Stimulated activated naive CD4-positive, alpha-beta T cell treated with Interleukin-2 at 50 U/mL for 16 hours (primary cell): ENCODE data around the gene TMED8.
A peak's percentile ranks its signal among the peaks of the same experiment; 100 is the strongest.
"Not testable (repeated sequence)": the region's sequence is repeated elsewhere in the genome, so short reads cannot be mapped to it uniquely, and the experiment has no call there.

Experiments
- DNase-seq: peaks from one replicate; lab custom pipeline; 2025; lab: John Stamatoyannopoulos, UW

TMED8 gene

GRCh38 chr14:77322250-77322902, 54.5 kb downstream of the TMED8 start:
- DNase-seq: no peak

DNA sequence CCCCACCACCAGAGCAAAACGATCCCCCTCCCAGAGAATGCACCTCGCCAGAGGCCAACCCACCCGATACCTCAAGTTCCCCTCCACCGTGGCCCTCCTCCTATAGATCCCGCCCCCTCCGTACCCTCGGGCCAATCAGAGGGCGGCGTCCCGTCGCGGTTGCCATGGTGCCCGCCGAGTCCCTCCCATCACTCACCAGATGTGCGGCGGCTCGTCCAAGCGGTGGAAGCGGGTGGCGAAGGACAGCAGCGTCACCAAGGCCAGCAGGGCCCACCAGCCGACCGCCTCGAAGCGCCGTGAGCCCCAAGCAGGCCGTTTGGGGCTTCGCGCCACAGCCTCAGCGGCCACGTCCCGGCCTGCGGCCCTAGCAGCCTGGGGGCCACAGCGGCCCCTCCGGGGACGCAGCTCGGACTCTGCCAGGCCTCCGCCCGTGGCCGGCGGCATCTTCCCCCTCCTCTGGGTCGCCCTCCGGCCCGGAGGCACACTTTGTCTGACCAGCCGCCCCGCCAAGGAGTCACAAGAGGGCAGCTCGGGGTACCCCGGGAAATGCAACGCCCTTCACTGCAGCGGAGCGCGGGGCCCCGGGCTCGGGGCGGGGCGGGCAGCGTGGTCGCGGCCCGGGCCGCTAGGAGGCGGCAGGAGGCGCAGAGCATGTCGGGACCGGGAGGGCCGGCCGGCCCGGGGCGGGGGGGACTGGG, 56.5 kb downstream of the TMED8 start, which contains the start of gene POMT2:
Gene POMT2, minus strand, starts transcription at position 646 of the 698 bp plus-strand sequence. Its CDS starts 202 bp downstream, at position 444.
- DNase-seq: peak; percentile 88

DNA sequence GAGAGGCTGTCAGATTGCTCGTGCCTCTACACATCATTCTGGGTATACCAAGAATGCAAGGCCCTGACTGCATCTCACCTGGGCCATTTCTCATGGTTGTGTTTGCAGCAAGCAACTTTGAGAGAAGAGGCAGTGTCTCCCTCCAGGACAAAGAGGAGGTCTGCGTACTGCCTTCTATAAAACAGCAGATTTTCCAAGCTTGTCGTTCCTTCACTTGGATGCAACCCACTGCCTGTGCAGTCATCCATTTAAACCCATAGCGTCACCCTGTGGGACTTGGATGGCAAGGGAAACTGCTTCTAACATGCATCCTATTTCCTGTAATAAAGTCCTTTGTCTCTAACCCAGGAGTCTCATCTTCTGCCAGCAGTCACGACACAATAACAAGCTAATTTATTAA, 57.5 kb downstream of the TMED8 start:
- DNase-seq: no peak

DNA sequence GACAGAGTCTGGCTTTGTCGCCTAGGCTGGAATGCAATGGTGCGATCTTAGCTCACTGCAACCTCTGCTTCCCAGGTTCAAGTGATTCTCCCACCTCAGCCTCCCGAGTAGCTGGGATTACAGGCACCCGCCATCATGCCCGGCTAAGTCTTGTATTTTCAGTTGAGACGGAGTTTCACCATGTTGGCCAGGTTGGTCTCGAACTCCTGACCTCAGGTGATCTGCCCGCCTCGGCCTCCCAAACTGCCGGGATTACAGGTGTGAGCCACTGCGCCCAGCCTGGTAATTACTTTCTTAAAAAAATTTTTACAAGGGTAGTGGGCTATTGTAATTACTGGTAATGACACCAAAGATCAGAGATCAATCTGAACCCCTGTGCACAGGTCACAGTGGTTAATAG, 58.1 kb downstream of the TMED8 start:
- DNase-seq: not testable (repeated sequence)

- no peak for DNase-seq
Observed at GRCh38 chr14:77318006-77318553, 58.8 kb downstream of the TMED8 start.

- DNase-seq: no peak
Observed at GRCh38 chr14:77316872-77317301, 60.0 kb downstream of the TMED8 start.

GRCh38 chr14:77316195-77316505, 60.7 kb downstream of the TMED8 start:
- no peak for DNase-seq

DNA sequence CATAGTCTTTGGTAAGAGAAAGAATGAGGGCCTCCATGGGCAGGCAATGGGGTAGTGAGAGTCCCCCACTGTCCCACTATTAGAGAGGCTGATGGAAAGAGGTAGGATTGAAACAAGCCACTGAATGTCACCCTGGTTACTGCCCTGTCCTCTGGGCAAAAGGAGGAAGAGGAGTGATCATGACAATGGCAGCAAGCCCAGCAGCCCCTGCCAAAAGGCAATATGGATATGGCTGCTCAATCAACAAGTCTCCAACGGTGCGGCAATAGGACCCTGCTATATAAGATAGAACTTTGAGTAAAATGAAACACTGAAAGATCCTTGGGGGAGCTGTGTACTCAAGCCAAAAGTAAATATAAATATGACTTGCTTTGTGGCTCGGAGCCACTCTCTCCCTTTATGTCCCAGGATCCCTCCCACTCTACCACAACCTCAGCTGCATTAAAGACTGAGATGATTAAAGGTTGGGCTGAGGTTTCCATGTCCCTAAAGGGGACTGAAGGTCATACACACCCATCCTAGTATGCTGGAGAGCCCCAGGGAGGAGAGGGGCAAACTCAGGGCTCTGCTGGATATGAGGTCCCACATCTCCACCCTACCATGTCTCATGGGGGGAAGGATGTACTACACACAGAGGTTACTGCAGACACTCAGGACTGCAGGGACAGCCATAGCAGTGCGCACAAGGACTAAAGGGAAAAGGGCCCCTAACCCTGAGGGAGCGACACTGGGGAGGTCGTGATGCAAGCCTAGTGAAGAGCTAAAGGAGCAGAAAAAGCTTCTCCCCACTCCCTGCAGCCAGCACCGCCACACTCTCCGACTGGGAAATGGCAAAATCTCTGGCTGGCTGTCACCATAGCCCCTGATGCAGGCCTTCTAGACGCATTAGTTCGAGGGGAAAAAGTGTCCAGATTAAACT, 62.1 kb downstream of the TMED8 start:
- DNase-seq: no peak

GRCh38 chr14:77314043-77314442, 62.9 kb downstream of the TMED8 start:
- DNase-seq: no peak

GRCh38 chr14:77313371-77313770, 63.5 kb downstream of the TMED8 start:
- no peak for DNase-seq

GRCh38 chr14:77311217-77311616, 65.7 kb downstream of the TMED8 start:
- DNase-seq: no peak

GRCh38 chr14:77310026-77310425, 66.9 kb downstream of the TMED8 start:
- no peak for DNase-seq

DNA sequence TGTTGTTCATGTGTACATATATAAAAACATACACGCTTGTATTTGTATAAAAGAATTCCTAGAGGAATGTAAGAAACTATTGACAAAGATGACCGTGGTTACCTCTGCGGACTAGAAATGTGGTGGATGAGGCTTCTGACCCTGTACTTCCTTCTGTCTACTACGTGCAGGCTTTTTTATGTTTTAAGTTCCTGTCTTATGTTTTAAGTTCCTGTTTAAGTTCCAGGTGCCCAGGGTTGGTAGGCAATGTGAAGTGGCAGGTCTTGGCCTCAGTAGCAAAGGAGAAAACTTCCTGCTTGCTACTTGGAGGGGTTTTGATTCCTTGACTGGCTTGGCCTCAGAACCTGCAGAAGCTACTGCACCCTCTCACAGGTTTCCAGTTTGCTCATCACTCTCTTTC, 67.8 kb downstream of the TMED8 start:
- no peak for DNase-seq

DNA sequence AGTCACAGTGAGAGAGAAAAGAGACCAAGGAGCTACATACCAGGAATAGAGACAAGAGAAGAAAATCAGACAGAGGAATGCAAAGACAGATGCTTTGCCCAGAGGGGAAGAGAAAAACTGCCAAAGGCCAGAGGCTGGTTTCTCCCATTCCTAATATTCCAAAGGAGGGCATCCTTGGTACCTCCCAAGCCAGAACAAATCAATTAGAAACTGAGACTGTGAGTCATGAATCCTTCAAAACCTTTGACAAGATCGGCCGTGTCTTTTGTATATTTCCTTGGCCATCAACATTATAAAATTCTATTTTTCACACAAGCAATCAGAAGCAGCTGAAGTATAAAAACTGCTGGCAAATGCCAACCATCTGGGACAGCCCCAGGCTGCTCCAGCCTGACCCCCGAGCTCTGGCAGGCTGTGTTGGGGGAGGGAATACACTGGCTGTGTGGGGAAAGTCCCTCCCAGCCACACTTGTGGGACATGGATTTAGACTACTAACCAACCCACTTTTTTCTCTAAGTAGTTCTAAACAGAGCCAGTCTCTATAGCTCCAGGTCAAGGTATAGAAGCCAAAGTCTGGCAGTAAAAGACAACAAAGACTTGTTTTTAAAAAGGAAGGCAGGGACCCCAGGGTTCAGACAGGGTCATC, 69.9 kb downstream of the TMED8 start:
- DNase-seq: no peak

DNA sequence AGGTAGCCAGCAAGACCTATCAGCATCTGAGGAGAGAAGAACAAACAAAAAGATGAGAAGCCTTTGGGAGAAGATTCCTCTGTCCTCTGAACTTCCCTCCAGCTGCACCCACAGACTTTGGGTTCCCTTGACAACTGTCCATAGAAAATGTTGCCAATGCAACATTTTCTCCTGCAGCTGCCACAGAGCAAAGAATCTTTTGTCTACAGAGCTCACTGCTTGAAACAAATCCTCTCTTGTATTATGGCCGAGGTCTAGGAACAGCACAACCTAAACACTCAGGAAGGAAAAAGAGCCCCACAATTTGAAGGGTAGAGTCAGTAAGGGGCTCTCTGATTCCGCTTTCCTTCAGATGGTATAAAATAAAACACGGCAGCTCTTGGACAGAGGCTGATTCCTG, 70.5 kb downstream of the TMED8 start:
- DNase-seq: no peak

DNA sequence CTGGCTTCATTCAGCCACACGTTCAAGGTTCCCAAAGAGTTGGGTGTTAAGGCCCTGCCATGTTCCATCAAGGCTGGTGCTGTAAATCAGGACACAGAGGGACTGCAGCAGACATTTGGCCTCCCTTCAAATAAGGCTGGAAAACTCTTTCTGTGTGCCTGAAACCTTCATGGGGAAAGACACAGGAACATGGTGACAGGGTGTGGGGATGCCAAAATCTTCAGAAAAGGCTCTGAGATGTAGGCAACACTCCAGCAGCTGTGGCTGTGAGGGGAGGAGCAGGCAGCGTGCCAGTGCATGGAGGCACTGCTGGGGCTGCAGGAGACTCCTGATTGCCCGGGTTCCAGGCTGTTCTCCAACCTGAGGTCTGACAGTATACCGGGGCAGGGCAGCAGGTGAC, 71.2 kb downstream of the TMED8 start:
- DNase-seq: no peak

DNA sequence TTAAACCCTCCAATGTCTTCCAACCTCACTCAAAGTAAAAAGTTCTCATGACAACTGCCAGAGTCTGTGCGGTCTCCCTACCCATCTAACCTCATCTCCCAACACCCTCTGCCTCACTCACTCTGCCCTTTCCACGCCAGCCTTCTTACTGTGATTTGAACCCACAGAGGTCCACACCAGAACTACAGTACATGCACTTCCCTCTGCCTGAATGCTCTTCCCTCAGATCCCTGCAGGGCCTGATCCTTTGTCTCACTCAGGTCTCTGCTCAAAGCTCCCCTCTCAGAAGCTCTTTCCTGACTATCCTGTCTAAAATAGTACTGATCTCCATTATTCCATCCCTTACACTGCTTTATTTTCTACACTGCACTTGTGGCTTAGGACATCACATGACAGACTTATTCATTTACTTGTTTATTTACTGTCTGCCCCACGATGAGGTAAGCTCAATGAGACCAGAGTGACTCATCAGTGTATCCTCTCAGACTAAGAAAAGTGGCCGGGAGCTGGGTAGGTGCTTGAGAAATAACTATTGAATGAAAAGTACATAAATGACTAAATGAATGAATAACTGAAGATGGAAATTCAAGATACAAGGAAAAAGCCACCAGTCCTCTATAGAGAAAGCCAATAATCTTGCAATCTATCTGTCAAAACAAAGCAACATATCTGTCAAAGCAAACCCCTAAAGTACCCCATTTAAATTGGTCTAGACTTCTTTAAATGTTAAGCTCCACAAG, 73.3 kb downstream of the TMED8 start:
- peak; percentile 34 for DNase-seq

DNA sequence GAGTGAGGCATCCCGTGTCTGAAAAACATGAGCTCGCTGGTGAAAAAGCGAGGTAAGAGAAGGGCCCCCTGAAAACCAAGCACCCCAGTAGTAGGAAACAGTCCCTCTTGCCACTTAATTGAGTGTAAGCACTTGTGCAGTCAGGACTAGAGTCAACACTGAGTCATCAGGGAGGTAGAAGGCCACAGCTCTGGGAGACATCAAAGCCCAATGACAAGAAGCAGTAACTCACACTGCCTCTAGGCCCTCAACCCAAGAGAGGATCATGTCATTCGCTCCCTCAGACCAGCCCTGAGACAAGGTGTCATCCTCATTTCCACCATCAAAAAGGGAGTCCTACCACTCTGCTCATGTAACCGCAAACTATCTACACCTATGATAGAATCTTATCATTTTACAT, 74.0 kb downstream of the TMED8 start:
- DNase-seq: peak; percentile 41

- DNase-seq: peak; percentile 21
Observed at GRCh38 chr14:77301103-77301502, 75.8 kb downstream of the TMED8 start.

DNA sequence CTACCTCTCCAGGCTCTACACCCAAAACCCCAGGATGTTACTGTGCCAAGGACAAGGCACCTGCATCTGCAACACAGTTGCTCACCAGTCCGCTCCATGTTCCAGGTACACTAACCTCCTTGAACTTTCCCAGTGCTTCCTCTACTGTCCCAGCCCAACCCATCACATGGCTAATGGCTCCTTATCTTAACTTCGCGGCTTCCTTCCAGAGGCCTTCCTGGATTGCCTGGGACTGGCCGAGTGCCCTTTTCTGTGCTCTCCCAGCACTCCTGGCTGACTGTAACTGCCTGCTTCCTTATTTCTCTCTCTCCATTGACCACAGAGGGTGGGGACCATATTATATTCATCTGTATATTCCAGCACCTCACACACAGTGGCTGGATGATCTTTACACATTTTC, 77.1 kb downstream of the TMED8 start:
- DNase-seq: no peak

- DNase-seq: no peak
Observed at GRCh38 chr14:77296906-77297305, 80.0 kb downstream of the TMED8 start.
